Cardiac fibroblast (primary cell): ENCODE data around the gene ECM1.

Experiments used
- DNase-seq, 2 donors: peaks; one replicate each; pipeline versions ENCODE4 v3.0.0 to v3.0.0-alpha.2; 2010; ENCODE audit warnings: low read depth in 2 of 2
- H3K4me3 ChIP-seq, 2 donors: replicated peaks in 1 of 2; 1 replicate in 1 of 2; 2 replicates in 1 of 2; pipeline ENCODE4 v1.5.1; 2011; ENCODE audit warnings: low read depth in 2 of 2, low read length in 2 of 2, mild to moderate bottlenecking in 2 of 2, moderate library complexity in 1 of 2
- CTCF ChIP-seq: IDR thresholded peaks from one replicate; pipeline ENCODE4 v1.5.1; 2011; ENCODE audit warnings: low read depth, mild to moderate bottlenecking, low read length, inconsistent platforms

The ECM1 gene

GRCh38 chr1:150548632-150549495 is 41.0 kb downstream of the ECM1 start, which contains the start of gene ADAMTSL4:
Gene ADAMTSL4 (plus strand): TSS chr1:150549408. CDS start chr1:150552289, 2,881 bp downstream.
- DNase-seq: peak; percentile 81 to 86
- no peak for TF ChIP-seq CTCF

GRCh38 chr1:150549496-150550221 is 41.8 kb downstream of the ECM1 start:
- H3K4me3 ChIP-seq: peak overlapping the region; percentile 50 to 57
- no peak for DNase-seq
- peak; percentile 3 for TF ChIP-seq CTCF

More at GRCh38 chr1:150548632-150549495, 41.0 kb downstream of the ECM1 start, which contains the start of gene ADAMTSL4:
- peak within 1 kb of the TSS; percentile 50 to 57 for H3K4me3 ChIP-seq

GRCh38 chr1:150550222-150551050 is 42.5 kb downstream of the ECM1 start:
- DNase-seq: peak in 1 of 2 donors; percentile 52
- peak overlapping the region; percentile 50 to 57 for H3K4me3 ChIP-seq
- no peak for TF ChIP-seq CTCF

GRCh38 chr1:150551051-150551783 is 43.3 kb downstream of the ECM1 start:
- no peak for TF ChIP-seq CTCF
- no peak for DNase-seq
- H3K4me3 ChIP-seq: no peak overlapping the region

- TF ChIP-seq CTCF: no peak
- no peak overlapping the region for H3K4me3 ChIP-seq
- no peak for DNase-seq
Observed at GRCh38 chr1:150551784-150552127, 43.8 kb downstream of the ECM1 start.
